BLaER1 treated with 17β-estradiol and CSF1 and Interleukin-3, amounts not matched to agents 10 nM and 100 nM (cell line): ENCODE results near the gene NEK6.

Experiments
- H3K27ac ChIP-seq, 11 experiments: shearing (Covaris generic); formaldehyde crosslinking; 2 replicates each; pipeline ENCODE4 v1.8.1; 2022
- H3K27me3 ChIP-seq, 11 experiments: shearing (Covaris generic); formaldehyde crosslinking; 2 replicates each; pipeline ENCODE4 v1.8.1; 2022
- H3K36me3 ChIP-seq, 11 experiments: shearing (Covaris generic); formaldehyde crosslinking; 2 replicates each; pipeline ENCODE4 v1.8.1; 2022
- H3K4me1 ChIP-seq, 10 experiments: shearing (Covaris generic); formaldehyde crosslinking; 2 replicates each; pipeline ENCODE4 v1.8.1; 2022
- H3K4me2 ChIP-seq, 11 experiments: shearing (Covaris generic); formaldehyde crosslinking; 2 replicates each; pipeline ENCODE4 v1.8.1; 2022
- H3K4me3 ChIP-seq, 10 experiments: shearing (Covaris generic); formaldehyde crosslinking; 2 replicates each; pipeline ENCODE4 v1.8.1; 2022
- H3K9ac ChIP-seq, 11 experiments: shearing (Covaris generic); formaldehyde crosslinking; 2 replicates each; pipeline ENCODE4 v1.8.1; 2022
- H3K9me3 ChIP-seq, 11 experiments: shearing (Covaris generic); formaldehyde crosslinking; replicated peaks in 1 of 11; 2 replicates each; pipeline ENCODE4 v1.8.1; 2022
- H4K20me1 ChIP-seq, 11 experiments: shearing (Covaris generic); formaldehyde crosslinking; 2 replicates each; pipeline ENCODE4 v1.8.1; 2022
- Cebpa-rat ChIP-seq, 11 experiments: shearing (Covaris generic); IDR thresholded peaks; 2 replicates each; pipeline ENCODE4 v1.8.1; 2022

Gene NEK6

DNA sequence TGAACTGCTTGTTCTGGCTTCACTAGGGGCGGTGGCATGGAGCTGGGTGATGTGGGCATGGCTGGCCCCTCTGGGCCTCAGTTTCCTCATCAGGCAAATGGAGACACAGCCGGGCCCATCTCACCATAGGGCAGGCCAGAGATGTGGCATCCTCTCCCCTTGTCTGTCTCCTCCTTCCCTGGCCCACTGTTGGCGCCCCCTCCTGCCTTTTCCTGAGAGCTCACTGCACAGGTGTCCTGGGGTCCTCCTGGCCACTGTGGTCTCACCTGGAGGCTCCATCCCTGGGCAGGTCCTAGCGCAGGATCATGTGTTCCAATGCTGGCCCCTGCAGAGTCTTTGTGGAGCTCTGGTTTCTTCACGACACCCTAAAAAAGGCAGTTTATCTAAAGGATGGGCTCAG lies 53.5 kb downstream of the NEK6 start:
- peaks cover 61 to 95% (median 80%) of the 10 kb centered on the region in 11 experiments for H3K36me3 ChIP-seq
- no peak overlapping the region for H3K4me2 ChIP-seq
- no peaks in the 10 kb centered on the region for H3K9me3 ChIP-seq
- peaks cover 35 to 84% (median 66%) of the 10 kb centered on the region in 11 experiments; a peak in 20 of 22 replicates for H4K20me1 ChIP-seq
- H3K4me3 ChIP-seq = no peak overlapping the region
- H3K4me1 ChIP-seq = peaks cover 5 to 14% (median 13%) of the 10 kb centered on the region in 10 experiments; a peak in 19 of 20 replicates
- H3K27me3 ChIP-seq = no peaks in the 10 kb centered on the region
- H3K9ac ChIP-seq = no peak overlapping the region
- no peak overlapping the region for H3K27ac ChIP-seq
- TF ChIP-seq Cebpa-rat (IDR thresholded peaks at IDR 0.05) = no peak

DNA sequence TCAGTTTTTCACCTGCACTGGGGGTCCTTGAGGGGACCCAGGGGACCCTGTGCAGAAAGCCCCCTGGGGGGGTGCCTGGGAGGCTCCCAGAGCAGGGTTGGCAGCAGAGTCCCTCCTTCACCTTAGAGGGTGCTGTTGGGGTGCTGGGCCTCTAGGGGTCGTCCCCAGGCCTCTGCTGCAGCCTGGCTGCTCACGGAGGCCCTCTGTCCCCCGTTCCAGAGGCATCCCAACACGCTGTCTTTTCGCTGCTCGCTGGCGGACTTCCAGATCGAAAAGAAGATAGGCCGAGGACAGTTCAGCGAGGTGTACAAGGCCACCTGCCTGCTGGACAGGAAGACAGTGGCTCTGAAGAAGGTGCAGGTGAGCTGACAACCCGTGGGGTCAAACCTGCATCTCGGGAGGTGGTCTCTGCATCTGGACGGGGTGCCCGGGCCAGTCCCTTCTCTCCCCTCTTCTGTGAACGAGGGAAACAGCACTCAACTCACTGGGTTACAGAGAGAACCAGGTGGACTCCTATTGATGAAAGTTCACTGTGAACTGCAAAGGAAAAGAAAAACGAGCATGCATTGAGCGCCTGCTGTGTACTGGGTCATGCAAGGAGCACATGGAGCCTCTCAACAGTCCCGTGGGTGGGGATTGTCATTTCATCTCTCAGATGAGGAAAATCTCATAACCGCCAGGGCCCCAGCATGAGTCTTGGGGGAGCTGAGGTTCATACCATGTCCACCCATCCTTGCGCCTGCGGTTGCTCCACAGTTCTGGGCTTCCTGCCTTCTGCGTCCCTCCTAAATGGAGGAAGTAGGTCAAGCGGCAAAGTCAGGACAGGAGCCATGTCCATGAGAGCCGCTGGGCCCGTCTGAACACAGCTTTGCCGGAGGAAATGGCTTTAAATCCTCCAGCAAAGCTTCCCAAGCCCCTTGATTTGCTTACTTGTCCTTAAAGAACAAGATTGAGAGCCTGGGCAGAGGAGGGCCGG lies 54.8 kb downstream of the NEK6 start:
- H3K4me2 ChIP-seq = no peak overlapping the region
- no peak overlapping the region for H3K9ac ChIP-seq
- H3K4me1 ChIP-seq = peaks cover 0 to 2% (median 0%) of the 10 kb centered on the region in 10 experiments; a peak in 3 of 20 replicates
- no peak overlapping the region for H3K4me3 ChIP-seq
- no peak overlapping the region for H3K27ac ChIP-seq
- peaks cover 30 to 74% (median 55%) of the 10 kb centered on the region in 11 experiments; a peak in 18 of 22 replicates for H4K20me1 ChIP-seq
- no peak for TF ChIP-seq Cebpa-rat (IDR thresholded peaks at IDR 0.05)
- peaks cover 70 to 100% (median 89%) of the 10 kb centered on the region in 11 experiments for H3K36me3 ChIP-seq
- no peaks in the 10 kb centered on the region for H3K27me3 ChIP-seq
- H3K9me3 ChIP-seq = no peaks in the 10 kb centered on the region

DNA sequence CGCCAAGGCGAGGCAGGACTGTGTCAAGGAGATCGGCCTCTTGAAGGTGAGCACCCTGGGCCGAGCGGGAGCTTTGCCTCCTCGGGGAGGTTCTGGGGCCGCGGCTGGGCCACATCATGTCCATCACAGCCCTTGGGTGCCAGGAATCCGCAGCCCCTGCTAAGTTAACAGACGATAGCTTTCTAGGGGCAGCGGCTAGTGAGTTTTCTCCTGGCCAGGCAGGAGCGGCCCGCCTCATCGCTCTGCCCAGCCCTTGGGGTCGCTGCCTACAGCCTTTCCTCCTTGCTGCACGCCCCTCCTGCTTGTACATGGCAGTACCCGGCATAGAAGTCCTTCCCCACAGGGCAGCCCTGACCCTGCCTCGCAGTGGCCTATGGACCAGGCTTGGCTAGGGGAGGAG lies 56.2 kb downstream of the NEK6 start:
- Histone ChIP-seq H3K4me2 (no peak overlapping the region), H3K9me3 (no peaks in the 10 kb centered on the region), H3K36me3 (peaks cover 67 to 100% (median 86%) of the 10 kb centered on the region in 11 experiments), H3K4me1 (no peaks in the 10 kb centered on the region), H3K4me3 (no peak overlapping the region), H3K27ac (no peak overlapping the region), H3K27me3 (no peaks in the 10 kb centered on the region), H4K20me1 (peaks cover 18 to 63% (median 44%) of the 10 kb centered on the region in 11 experiments; a peak in 18 of 22 replicates), H3K9ac (no peak overlapping the region)
- TF ChIP-seq Cebpa-rat (IDR thresholded peaks at IDR 0.05) = no peak

DNA sequence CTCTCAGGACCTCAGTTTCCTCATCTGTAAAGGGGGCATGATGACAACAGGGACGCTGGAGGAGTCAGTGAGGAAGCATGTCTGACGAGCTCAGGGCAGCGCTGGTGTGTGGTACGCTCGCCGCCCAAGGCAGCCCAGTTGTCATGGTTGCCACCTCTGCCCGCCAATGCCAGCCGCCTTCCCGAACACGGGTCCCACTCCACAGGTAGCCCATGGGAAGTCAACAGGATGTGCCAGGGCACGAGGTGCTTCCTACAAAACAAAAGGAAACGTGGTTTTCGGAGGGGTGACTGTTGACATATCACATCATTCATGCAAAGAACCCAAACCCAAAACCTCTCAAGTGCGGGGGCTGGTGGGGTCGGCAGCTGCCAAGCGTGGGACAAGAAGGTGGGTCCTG lies 58.1 kb downstream of the NEK6 start:
- no peak overlapping the region for H3K4me2 ChIP-seq
- H3K27me3 ChIP-seq = no peaks in the 10 kb centered on the region
- H3K36me3 ChIP-seq = peaks cover 58 to 88% (median 73%) of the 10 kb centered on the region in 11 experiments
- H4K20me1 ChIP-seq = peaks cover 14 to 53% (median 32%) of the 10 kb centered on the region in 11 experiments; a peak in 17 of 22 replicates
- no peak for TF ChIP-seq Cebpa-rat (IDR thresholded peaks at IDR 0.05)
- H3K27ac ChIP-seq = no peak overlapping the region
- peaks cover 0 to 9% (median 0%) of the 10 kb centered on the region in 10 experiments; a peak in 2 of 20 replicates for H3K4me1 ChIP-seq
- no peak overlapping the region for H3K4me3 ChIP-seq
- H3K9ac ChIP-seq = no peak overlapping the region
- H3K9me3 ChIP-seq = no peaks in the 10 kb centered on the region

DNA sequence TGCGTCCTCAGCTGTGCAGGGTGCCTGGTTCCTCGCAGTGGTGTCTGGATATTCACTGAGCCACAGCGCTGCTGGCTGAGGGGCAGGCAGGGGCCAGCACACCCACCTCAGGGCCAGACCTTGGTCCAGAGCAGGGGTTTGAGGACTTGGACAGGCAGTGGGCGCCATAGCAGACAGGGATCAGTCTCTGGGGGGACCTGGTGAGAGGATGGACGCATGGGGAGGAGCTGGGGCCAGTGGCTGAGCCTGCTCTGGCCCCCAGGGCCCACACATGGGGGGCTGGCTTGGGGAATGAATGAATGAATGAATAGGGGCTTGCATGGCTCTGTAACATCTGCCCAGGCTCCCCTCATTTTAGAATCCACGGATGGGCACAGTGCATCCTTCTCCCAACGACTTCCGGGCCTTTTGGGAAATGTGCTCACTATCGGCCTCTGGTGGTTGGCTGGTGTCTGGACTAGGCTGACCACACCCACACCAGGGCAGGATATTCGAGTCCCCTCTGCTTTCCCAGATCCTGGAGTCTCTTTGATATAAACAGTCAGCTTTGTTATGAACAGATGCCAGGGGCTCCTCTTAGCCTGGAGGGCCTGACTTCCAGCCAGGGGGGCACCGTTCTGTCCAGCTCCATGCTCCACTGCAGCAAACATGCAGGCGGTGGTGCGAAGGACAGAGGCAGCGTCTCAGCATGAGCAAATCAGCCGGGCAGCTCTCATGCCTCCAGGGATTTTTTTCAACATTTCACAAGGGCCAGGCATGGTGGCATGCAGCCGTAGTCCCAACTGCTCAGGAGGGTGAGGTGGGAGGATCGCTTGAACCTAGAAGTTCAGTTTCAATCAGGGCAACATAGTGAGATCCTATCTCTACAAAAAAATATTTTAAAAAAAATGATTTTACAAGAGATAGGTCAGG lies 62.6 kb downstream of the NEK6 start:
- H3K9ac ChIP-seq = no peak overlapping the region
- no peak overlapping the region; a peak in 1 of 22 replicates for H3K4me2 ChIP-seq
- peaks cover 47 to 81% (median 62%) of the 10 kb centered on the region in 11 experiments for H3K36me3 ChIP-seq
- H3K4me1 ChIP-seq = peaks cover 4 to 47% (median 17%) of the 10 kb centered on the region in 10 experiments; a peak in 19 of 20 replicates
- peaks cover 8 to 45% (median 17%) of the 10 kb centered on the region in 11 experiments; a peak in 16 of 22 replicates for H4K20me1 ChIP-seq
- no peak overlapping the region for H3K27ac ChIP-seq
- TF ChIP-seq Cebpa-rat (IDR thresholded peaks at IDR 0.05) = no peak
- H3K4me3 ChIP-seq = no peak overlapping the region
- H3K27me3 ChIP-seq = no peaks in the 10 kb centered on the region
- H3K9me3 ChIP-seq = no peaks in the 10 kb centered on the region

DNA sequence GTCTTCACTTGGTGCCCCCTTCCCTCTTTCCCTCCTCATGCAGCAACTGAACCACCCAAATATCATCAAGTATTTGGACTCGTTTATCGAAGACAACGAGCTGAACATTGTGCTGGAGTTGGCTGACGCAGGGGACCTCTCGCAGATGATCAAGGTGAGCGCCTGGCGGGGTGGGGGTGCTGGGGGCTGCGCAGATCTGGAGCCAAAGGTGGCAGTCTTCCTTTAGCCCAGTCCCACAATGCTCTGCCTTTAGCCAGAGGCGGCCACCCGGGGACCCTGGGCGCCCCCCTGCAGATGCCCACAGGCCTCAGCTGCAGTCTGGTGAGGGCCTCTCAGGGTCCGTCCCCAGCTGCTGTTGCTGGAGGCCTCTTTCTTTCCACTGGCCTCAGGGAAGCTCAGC lies 63.7 kb downstream of the NEK6 start:
- Histone ChIP-seq H3K27ac (peak overlapping the region in 2 of 11 experiments; percentile 18 to 23; a peak in 1 of 22 replicates), H4K20me1 (peaks cover 12 to 49% (median 26%) of the 10 kb centered on the region in 11 experiments; a peak in 16 of 22 replicates), H3K9me3 (no peaks in the 10 kb centered on the region), H3K4me2 (no peak overlapping the region), H3K4me1 (peaks cover 15 to 57% (median 23%) of the 10 kb centered on the region in 10 experiments), H3K4me3 (no peak overlapping the region), H3K36me3 (peaks cover 39 to 72% (median 52%) of the 10 kb centered on the region in 11 experiments), H3K9ac (no peak overlapping the region), H3K27me3 (no peaks in the 10 kb centered on the region)
- no peak for TF ChIP-seq Cebpa-rat (IDR thresholded peaks at IDR 0.05)

DNA sequence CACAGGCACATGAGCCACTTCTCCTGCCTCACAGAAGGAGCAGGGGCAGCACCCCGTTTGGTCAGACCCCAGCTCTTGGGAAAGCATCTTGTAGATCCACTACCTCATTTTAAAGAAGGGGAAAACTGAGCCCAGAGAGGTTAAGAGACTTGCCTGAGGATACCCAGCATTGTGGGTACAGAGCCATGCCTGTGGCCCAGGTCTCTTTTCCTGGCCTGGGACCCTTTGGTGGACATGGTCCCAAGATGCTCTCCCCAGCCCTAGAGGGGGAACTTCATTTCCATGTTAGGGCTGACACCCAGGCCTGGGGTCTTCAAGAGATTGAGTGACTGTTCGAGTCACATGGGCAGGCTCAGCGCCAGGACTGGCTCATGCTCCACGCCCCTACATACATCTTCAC lies 64.2 kb downstream of the NEK6 start:
- Histone ChIP-seq H4K20me1 (peaks cover 13 to 54% (median 31%) of the 10 kb centered on the region in 11 experiments; a peak in 16 of 22 replicates), H3K9ac (peak overlapping the region in 2 of 11 experiments; percentile 15 to 19; a peak in 1 of 22 replicates), H3K4me2 (peak overlapping the region in 2 of 11 experiments; percentile 9 to 11; a peak in 1 of 22 replicates), H3K36me3 (peaks cover 36 to 72% (median 51%) of the 10 kb centered on the region in 11 experiments), H3K9me3 (no peaks in the 10 kb centered on the region), H3K4me3 (no peak overlapping the region), H3K27ac (peak overlapping the region in 4 of 11 experiments; percentile 6 to 25 (median 20); a peak in 3 of 22 replicates), H3K4me1 (peaks cover 19 to 58% (median 25%) of the 10 kb centered on the region in 10 experiments), H3K27me3 (no peaks in the 10 kb centered on the region)
- TF ChIP-seq Cebpa-rat (IDR thresholded peaks at IDR 0.05) = no peak
